ENCODE results near the gene ZNF646. TPM values are rescaled to one million over a fixed set of nuclear protein-coding genes. Genes with fewer than 3 reads are reported as not detected.

Gene ZNF646
- 6.4 and 6.9 TPM in 2 replicates for total RNA-seq (2014; rRNA removed; shearing (Covaris generic))

- peak; percentile 99 for DNase-seq (ENCODE audit: low spot score)
Measured at GRCh38 chr16:31073970-31074813, at the start of gene ZNF646, which contains the start of gene ZNF668. TSS of gene ZNF646 (plus strand) at chr16:31074422. CDS start at chr16:31076325, 1,903 bp downstream. TSS of gene ZNF668 (minus strand) at chr16:31074240. CDS start at chr16:31064459, 9,781 bp downstream.

- DNase-seq (ENCODE audit: low spot score): no peak
Measured at GRCh38 chr16:31025339-31025738, 48.9 kb upstream of the ZNF646 start.

GRCh38 chr16:31029272-31029671, 45.0 kb upstream of the ZNF646 start:
- DNase-seq (ENCODE audit: low spot score): no peak

GRCh38 chr16:31031276-31031675, 42.9 kb upstream of the ZNF646 start:
- DNase-seq (ENCODE audit: low spot score): no peak

GRCh38 chr16:31032736-31033708, 41.2 kb upstream of the ZNF646 start, which contains the start of gene STX4:
TSS of gene STX4 (plus strand) at chr16:31033558. CDS start at chr16:31033806, 248 bp downstream.
- DNase-seq (ENCODE audit: low spot score): peak; percentile 96

- DNase-seq (ENCODE audit: low spot score): peak; percentile 82
Measured at GRCh38 chr16:31033709-31034492, 40.3 kb upstream of the ZNF646 start.

GRCh38 chr16:31036691-31037090, 37.5 kb upstream of the ZNF646 start:
- DNase-seq (ENCODE audit: low spot score): no peak

GRCh38 chr16:31038993-31039392, 35.2 kb upstream of the ZNF646 start:
- DNase-seq (ENCODE audit: low spot score): no peak

- no peak for DNase-seq (ENCODE audit: low spot score)
Measured at GRCh38 chr16:31042866-31043265, 31.4 kb upstream of the ZNF646 start.

- DNase-seq (ENCODE audit: low spot score): no peak
Measured at GRCh38 chr16:31043352-31043751, 30.9 kb upstream of the ZNF646 start.

GRCh38 chr16:31043898-31044481, 30.2 kb upstream of the ZNF646 start:
- DNase-seq (ENCODE audit: low spot score): no peak

- DNase-seq (ENCODE audit: low spot score): no peak
Measured at GRCh38 chr16:31050280-31051030, 23.8 kb upstream of the ZNF646 start.

GRCh38 chr16:31052114-31052513, 22.1 kb upstream of the ZNF646 start:
- peak; percentile 74 for DNase-seq (ENCODE audit: low spot score)

- no peak for DNase-seq (ENCODE audit: low spot score)
Measured at GRCh38 chr16:31055613-31056012, 18.6 kb upstream of the ZNF646 start.

- DNase-seq (ENCODE audit: low spot score): no peak
Measured at GRCh38 chr16:31061126-31061812, 13.0 kb upstream of the ZNF646 start.

- DNase-seq (ENCODE audit: low spot score): no peak
Measured at GRCh38 chr16:31061813-31062440, 12.3 kb upstream of the ZNF646 start.

GRCh38 chr16:31063495-31063842, 10.8 kb upstream of the ZNF646 start:
- no peak for DNase-seq (ENCODE audit: low spot score)

GRCh38 chr16:31063843-31064611, 10.2 kb upstream of the ZNF646 start:
- DNase-seq (ENCODE audit: low spot score): no peak

All from H4 (cell line).